Activated CD4-positive, alpha-beta T cell treated with anti-CD3 and anti-CD28 coated beads for 24 hours (primary cell): ENCODE results near the gene DAND5.
A peak's percentile ranks its signal among the peaks of the same experiment; 100 is the strongest.

ENCODE experiments used
- DNase-seq, 2 donors: peaks; one replicate each; pipeline ENCODE4 v3.0.0-alpha.2; 2020; ENCODE audit warnings: low read depth in 2 of 2

DAND5 gene

GRCh38 chr19:12994701-12995595, 25.6 kb downstream of the DAND5 start, which contains the start of gene NFIX:
Gene NFIX, plus strand, starts transcription at chr19:12995475. Its CDS starts 363 bp downstream, at chr19:12995838.
- peak; percentile 30 to 40 for DNase-seq

DNA sequence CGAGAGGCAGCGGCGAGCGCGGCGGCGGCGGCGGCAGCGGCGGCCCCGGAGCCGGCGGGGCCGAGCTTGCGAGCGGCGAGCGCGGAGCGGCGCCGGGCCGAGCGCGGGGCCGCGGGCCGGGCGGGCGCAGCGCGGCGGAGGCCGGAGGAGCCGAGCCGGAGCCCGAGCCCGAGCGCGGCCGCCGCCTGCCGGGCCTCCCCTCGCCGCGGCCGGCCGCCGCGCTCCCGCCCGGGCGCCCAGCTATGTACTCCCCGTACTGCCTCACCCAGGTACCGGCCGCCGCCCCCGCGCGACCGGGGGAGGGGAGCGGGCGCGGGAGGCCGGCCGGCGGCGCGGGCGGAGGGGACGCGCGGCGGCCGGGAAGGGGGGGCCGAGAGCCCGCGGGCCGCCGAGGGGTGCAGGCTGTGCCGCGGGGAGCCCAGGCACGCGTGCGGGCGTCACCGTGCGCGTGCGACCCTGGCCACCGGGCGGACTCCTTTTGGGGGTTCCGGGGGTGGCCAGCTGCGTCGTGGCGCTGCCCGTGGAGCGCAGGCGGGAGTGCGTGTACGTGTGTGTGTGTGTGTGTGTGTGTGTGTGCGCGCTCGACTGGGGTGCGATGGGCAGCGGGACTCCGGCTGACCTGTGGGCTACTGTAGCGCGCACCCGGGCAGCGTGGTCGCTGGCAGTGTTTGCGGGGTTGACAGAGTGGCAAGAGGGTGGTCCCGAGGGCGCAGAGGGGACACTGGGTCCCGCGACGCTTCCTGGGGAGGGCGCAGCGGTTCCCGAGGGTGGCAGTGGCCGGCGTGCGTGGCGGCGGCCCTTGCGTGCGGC, 26.4 kb downstream of the DAND5 start:
- no peak for DNase-seq

- DNase-seq: no peak
These were observed 27.2 kb downstream of the DAND5 start for GRCh38 chr19:12996406-12997094.

DNA sequence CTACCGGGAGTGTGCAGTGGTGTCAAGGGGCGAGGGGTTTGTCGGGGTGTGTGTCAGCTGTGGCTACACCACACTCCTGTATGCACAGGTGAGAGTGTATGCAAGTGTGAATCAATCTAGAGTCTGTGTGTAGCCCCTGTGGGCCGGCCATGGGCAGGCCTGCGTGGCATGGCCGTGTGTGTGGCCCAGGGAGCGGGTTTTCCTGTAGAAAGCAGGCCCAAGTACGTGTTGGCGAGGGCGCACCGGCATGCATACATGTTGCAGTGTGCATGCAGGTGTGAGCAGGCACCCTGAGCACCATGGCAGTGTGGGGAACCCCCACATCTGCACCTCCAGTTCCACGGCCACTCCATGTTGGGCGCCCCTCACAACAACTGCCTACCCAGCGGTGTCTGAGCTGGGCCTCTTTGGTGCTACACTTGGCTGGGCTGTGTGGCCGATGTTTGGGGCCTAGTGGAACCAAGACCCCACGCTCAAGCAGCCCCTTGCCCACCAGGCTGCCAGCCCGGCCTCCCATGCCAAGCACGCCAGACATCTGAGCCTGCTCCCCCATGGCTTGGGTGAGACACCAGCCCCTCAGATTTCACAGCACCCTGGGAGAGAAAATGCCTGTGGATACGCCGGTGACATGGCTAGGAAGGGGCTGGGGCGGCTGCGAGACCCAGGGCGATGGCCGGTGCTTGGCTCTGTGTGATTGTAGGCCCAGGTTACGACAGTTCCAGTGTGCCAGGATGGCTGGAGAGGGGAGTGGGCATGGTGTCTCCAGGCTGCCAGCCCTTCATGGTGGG, 28.0 kb downstream of the DAND5 start:
- no peak for DNase-seq

- no peak for DNase-seq
These were observed 28.9 kb downstream of the DAND5 start for GRCh38 chr19:12997967-12998940.

GRCh38 chr19:13001166-13001501, 31.8 kb downstream of the DAND5 start:
- DNase-seq: no peak

DNA sequence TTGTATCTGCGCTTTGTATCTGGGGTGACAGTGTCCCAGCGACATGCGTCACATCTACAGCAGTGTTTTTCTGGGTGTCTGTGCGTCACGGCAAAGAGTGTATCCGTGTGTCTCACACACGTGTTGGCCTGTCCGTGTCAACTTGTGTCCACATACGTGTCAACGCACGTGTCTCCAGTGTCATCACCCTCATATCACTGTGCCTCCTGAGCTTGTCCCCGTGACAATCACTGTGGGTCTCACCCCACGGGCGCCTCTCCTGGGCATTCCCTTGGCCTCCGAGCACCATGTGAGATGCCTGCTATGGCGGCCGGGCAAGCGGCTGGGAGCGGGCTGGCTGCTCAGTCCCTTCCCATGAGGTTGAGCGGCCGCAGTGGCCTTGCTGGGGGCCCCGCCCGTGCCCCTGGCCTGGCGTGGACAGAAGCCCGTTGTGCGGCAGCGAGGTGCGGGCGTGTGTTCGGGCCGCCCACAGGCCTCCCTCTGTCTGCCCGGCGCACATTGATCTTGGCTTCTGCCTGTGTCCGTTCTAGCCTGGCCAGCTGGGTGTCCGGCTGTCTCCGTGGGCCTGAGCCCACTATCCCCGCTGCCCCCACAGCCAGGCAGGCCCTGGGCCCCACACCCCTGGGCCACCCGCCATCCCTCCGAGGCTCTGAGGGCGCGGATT, 32.3 kb downstream of the DAND5 start:
- DNase-seq: no peak

DNA sequence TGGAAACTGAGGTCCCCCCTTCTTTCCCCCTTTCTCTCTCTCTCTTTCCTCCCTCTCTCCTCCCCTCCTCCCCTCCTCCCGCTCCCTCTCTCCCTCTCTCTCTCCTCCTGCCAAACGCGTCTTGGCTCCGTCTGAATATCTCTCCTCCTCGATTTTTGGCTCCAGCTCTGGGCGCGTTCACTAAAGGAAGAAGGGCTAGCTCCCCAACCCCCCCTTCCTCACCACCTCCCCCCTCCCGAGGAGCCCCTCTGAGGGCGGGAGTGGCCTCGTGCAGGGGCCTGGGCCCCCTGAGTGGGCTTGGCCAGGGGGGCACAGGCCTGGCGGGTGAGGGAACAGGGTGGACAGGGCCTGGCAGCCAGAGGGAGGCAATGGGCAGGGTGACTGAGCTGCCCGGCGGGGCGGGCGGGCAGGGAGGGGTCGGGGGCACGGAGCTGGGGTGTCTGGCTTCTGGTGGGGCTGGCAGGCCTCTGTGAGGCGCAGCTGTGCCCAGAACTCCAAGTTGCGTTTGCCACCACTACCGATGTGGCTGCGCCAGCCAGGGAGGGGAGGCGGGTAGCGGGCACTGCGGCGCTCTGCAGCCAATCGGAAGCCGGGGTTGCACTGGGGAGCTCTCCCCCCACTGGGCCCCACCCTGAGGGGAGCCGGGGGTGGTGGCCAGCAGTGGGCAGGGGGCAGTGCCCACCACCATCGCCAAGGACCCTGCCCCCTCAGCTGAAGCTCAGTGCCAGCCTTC, 33.0 kb downstream of the DAND5 start:
- DNase-seq: no peak

GRCh38 chr19:13003081-13003480, 33.7 kb downstream of the DAND5 start:
- DNase-seq: no peak

- no peak for DNase-seq
These were observed 34.9 kb downstream of the DAND5 start for GRCh38 chr19:13004273-13004672.

GRCh38 chr19:13005253-13005652, 35.9 kb downstream of the DAND5 start:
- DNase-seq: no peak

DNA sequence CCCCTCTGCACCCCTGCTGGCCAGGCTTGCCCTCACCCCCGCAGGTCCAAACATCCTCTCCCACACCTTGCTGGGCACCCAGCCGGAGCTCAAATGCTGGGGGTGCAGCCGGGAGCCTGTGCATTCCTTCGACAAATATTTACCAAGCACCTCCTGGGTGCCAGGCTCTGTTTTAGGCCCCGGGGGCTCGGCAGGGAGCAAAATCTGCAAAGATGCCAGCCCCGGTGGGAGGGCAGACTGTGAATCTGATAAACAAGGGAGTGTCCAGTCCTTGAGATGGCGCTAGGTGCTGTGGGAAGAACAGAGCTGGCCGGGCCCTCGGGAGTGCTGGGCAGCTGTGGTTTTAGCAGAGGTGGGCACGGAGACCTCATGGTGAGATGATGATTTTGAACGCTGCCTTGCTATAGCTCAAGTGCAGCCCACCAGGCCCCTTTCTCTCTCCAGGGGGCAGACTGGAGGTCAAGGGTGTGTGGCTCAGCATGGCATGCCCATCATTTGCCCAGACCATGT, 36.5 kb downstream of the DAND5 start:
- DNase-seq: no peak

GRCh38 chr19:13006431-13007281, 37.3 kb downstream of the DAND5 start:
- DNase-seq: no peak

DNA sequence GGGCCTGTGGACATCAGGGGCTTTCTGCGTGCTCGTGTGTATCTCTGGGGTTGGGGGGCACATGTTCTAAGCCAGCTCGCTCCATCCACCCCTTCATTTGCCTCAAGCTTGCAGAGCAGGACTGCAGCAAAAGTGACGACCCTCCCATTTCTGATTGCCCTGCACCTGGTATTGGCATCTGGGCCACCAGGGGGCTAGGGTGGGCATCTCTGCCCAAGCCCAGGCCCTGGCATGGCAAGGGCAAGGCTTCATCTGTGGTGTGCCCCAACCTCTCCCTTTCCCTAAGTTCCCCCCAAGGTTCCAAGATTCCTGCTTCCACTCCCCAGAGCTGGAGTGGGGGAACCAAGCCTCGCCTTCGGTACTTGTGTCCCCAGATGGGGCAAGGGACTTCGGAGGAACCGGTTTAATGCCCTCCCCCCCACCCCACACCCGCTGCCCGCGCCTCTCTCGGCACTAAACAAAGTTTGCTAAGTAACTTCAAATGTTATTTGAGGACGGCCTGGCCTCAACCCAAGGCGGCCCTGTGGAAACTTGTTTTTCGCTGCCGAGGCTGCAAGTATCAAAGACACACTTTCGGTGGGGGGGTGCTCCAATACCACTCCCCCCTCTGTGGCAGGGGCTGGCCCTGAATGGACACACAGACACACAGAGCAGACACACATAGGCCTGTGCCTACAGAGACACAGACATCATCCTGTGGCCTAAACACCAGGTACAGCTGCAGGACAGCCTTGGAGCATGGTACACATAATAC, 38.1 kb downstream of the DAND5 start:
- DNase-seq: no peak

- DNase-seq: no peak
These were observed 39.8 kb downstream of the DAND5 start for GRCh38 chr19:13008926-13009787.
